Small intestine (tissue), 7 donors: ENCODE results near the gene EFTUD2. TPM values are rescaled to one million over a fixed set of nuclear protein-coding genes. Genes with fewer than 3 reads are reported as not detected.
A peak's percentile ranks its signal among the peaks of the same experiment; 100 is the strongest.

ENCODE experiments used
- DNase-seq, 2 donors: peaks; one replicate each; pipeline versions ENCODE4 v3.0.0 to v3.0.0-alpha.2; 2013
- FAIRE-seq: peaks from 2 replicates; lab custom pipeline; 2012; peaks lifted over from hg19 to GRCh38; lab: Jason Lieb, UNC
- H3K27ac ChIP-seq, 3 donors: one replicate each; pipeline ENCODE4 v1.5.1; 2013; ENCODE audit warnings: low read length in 2 of 3, mild to moderate bottlenecking in 2 of 3, control low read depth in 1 of 3, inconsistent platforms in 1 of 3, low read depth in 1 of 3, moderate library complexity in 1 of 3
- H3K27me3 ChIP-seq, 3 donors: one replicate each; pipeline ENCODE4 v1.6.1; 2013; ENCODE audit warnings: low read length in 3 of 3, inconsistent platforms in 1 of 3; ENCODE audit not compliant: control insufficient read depth in 3 of 3, insufficient read depth in 3 of 3
- H3K36me3 ChIP-seq, 3 donors: one replicate each; pipeline ENCODE4 v1.6.1; 2013; ENCODE audit warnings: low read length in 3 of 3, inconsistent platforms in 1 of 3, low read depth in 1 of 3, mild to moderate bottlenecking in 1 of 3, moderate library complexity in 1 of 3; ENCODE audit not compliant: control insufficient read depth in 3 of 3, insufficient read depth in 2 of 3
- H3K4me1 ChIP-seq, 3 donors: one replicate each; pipeline ENCODE4 v1.6.1; 2013; ENCODE audit warnings: low read length in 2 of 3, inconsistent platforms in 1 of 3, low read depth in 1 of 3, mild to moderate bottlenecking in 1 of 3, moderate library complexity in 1 of 3; ENCODE audit not compliant: control insufficient read depth in 3 of 3, insufficient read depth in 2 of 3
- H3K4me3 ChIP-seq, 3 donors: one replicate each; pipeline ENCODE4 v1.5.1; 2013; ENCODE audit warnings: low read length in 3 of 3, control low read depth in 1 of 3, inconsistent platforms in 1 of 3, low read depth in 1 of 3, mild to moderate bottlenecking in 1 of 3, moderate library complexity in 1 of 3
- H3K9me3 ChIP-seq, 2 donors: one replicate each; pipeline ENCODE4 v1.6.1; 2013; ENCODE audit warnings: low read depth in 1 of 2, low read length in 1 of 2; ENCODE audit not compliant: control insufficient read depth in 2 of 2, insufficient read depth in 1 of 2
- WGBS, 3 donors: extraction: QIAGEN DNeasy Blood & Tissue Kit; methylation state at CpG; one replicate each; pipeline ENCODE4 v1.1.7; 2013; 5-methylcytosine and 5-hydroxymethylcytosine counted together
- polyA plus RNA-seq, 4 donors: library from polyadenylated mRNA; stranded (reverse) in 3 of 4; unstranded in 1 of 4; fragments of 200-250 nt in 3 of 4; fragments of 120-200 nt in 1 of 4; gene quantifications; one replicate each; pipeline versions ENCODE4 v1.2.1 to v1.2.3, GENCODE V29; 2013
- donor health status: healthy with polysubstance abuse.
- donor health status: control.
- donor health status: control.
- donor health status: Bipolar disorder and iron deficiency.
- donor health status: healthy.

The EFTUD2 gene
- polyA plus RNA-seq, 4 donors: 19.9 to 71.2 (median 33.8) TPM

DNA sequence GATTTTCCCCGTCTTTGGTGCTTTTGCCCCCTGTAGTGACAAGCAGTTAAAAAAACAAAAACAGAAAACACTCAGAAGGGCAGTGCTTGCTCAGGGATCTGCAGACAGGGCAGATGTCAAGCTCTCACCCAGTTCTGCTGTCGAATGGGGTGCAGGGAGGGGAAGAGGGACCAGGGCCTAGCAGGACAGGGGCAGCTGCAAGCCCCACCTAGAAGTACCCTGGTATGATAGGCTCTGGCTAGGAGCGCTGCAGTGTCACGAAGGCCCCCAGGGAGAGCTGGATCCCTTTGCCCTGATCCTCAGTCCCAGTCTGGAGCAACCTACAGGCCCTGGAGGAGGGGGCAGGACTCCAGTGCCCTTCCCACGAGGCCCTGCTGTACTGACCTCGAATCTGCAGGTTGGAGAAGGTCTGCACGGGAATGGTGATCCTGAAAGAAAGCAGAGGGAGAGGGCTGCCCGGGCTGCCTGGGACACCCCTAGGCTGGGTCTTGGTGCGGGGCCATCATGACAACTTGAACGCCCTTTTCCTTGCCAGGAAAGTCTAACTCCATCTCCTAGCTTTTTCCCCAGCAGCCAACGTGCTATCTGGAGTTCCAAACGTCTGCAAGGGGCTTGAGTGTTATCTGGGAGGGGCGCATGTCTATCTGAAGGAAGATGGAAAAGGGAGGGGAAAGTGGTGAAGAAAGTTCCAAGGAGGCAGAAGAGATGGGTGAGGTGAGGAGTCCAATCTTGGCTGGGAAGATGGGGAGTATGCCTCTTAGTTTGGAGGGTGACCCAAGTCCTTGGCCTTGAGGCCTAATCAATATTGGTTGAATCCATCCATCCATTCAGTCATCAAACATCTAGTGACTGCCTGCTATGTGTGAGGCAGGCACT lies 11.2 kb upstream of the EFTUD2 start:
- Histone ChIP-seq H3K27me3 (peaks cover 0 to 21% (median 0%) of the 10 kb centered on the region in 3 donors), H3K4me3 (no peak overlapping the region), H3K9me3 (no peaks in the 10 kb centered on the region), H3K4me1 (peaks cover 0 to 30% (median 6%) of the 10 kb centered on the region in 3 donors), H3K27ac (no peak overlapping the region), H3K36me3 (no peaks in the 10 kb centered on the region)
- FAIRE-seq (no peak), DNase-seq (no peak)
- WGBS, 3 donors: 80 to 88% (median 87%) methylated on average over 12 to 13 of the region's 13 CpGs

DNA sequence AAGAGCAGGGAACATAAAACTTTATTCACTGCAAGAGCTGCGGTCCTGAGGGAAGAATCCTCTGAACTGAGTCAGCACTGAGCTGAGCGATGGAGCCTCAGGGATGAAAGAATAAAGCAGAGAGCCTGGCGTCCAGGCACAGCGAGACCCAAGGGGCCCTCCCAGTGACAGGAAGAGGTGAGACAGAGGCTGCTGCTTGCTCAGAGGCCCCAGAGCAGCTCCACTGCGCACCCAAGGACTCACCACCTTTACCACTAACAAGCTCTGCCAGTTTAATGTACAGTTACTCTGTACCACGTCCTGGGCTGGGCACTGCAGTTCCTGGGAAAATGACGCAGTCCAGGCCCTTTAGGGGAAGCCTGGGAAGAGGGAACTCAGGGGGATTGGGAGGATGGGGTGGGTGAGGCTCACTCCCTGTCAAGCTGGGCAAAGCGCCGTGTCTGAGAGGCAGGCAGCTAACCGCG lies 10.5 kb upstream of the EFTUD2 start:
- H3K27ac ChIP-seq: no peak overlapping the region
- 80 to 81% (median 81%) methylated on average over 11 of the region's 11 CpGs for WGBS, 3 donors
- peaks cover 0 to 21% (median 0%) of the 10 kb centered on the region in 3 donors for H3K27me3 ChIP-seq
- H3K4me1 ChIP-seq: peaks cover 0 to 37% (median 9%) of the 10 kb centered on the region in 3 donors
- H3K4me3 ChIP-seq: no peak overlapping the region
- FAIRE-seq (no peak), DNase-seq (no peak)
- no peaks in the 10 kb centered on the region for H3K36me3 ChIP-seq
- H3K9me3 ChIP-seq: no peaks in the 10 kb centered on the region

DNA sequence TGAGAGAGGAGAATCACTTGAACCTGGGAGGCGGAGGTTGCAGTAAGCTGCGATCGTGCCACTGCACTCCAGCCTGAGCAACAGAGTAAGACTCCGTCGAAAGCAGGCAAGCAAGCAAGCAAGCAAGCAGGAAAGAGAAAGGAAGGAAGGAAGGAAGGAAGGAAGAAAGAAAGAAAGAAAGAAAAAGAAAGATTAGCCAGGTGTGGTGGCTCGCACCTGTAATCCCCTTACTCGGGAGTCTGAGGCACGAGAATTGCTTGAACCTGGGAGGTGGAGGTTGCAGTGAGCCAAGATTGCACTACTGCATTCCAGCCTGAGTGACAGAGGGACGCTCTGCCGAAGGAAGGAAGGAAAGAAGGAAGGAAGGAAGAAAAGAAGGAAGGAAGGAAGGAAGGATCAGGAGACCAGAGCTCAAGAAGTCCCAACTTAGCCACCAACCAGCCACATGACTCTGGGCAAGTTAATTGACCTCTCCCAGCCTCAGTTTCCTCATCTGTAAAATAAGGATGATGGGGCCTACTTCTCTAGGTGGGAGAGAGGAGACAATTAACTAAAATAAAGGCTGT lies 9.6 kb upstream of the EFTUD2 start:
- H3K4me3 ChIP-seq: no peak overlapping the region
- H3K9me3 ChIP-seq: no peaks in the 10 kb centered on the region
- peaks cover 0 to 4% (median 0%) of the 10 kb centered on the region in 3 donors for H3K36me3 ChIP-seq
- H3K4me1 ChIP-seq: peaks cover 0 to 41% (median 10%) of the 10 kb centered on the region in 3 donors
- no peak overlapping the region for H3K27ac ChIP-seq
- H3K27me3 ChIP-seq: peaks cover 0 to 21% (median 0%) of the 10 kb centered on the region in 3 donors
- 83 to 93% (median 89%) methylated on average over 10 of the region's 10 CpGs for WGBS, 3 donors
- DNase-seq: no peak
- FAIRE-seq: no peak

DNA sequence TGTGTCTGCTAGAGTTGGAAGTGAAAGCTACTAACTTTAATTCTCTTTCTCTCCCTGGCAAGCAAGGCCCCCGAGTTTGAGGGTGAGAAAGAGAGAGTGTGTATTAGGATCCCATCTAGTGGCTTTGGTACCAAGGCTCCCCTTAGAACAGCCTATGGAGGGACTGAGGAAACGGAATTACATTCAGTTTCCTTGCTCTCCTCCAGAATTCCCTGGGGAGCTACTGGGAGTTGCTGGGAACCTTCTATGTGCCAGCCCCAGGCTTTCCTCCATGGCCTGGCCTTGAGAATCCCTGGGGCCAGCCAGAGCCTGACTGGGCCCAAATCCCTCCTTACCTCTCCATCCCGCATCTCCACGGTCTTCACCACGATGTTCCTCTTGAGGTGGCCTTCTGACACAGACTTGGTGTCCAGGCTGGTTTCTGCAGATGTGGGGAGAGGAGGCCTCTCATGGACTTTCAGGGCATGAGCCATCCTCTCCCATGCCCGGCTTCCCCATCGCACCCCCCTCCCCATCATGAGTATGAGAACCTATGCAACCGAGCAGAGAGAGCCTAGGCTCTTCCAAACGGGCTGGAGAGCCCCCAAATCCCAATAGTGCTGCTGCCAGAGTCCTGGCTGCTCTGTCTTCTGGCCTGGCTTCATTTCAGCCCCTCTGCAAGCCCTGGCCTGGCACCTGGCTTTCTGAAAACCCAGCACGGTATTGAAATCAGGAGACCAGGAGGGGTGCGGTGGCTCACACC lies 8.7 kb upstream of the EFTUD2 start:
- H3K4me3 ChIP-seq: no peak overlapping the region
- H3K27me3 ChIP-seq: peaks cover 0 to 15% (median 0%) of the 10 kb centered on the region in 3 donors
- no peaks in the 10 kb centered on the region for H3K9me3 ChIP-seq
- DNase-seq: no peak
- WGBS, 3 donors: 86 to 91% (median 89%) methylated on average over 11 of the region's 11 CpGs
- H3K36me3 ChIP-seq: peaks cover 0 to 4% (median 0%) of the 10 kb centered on the region in 3 donors
- no peak overlapping the region for H3K27ac ChIP-seq
- FAIRE-seq: no peak
- peaks cover 0 to 41% (median 10%) of the 10 kb centered on the region in 3 donors for H3K4me1 ChIP-seq

- H3K27me3 ChIP-seq: peaks cover 0 to 11% (median 0%) of the 10 kb centered on the region in 3 donors
- DNase-seq (peak in 1 of 2 donors; percentile 14), FAIRE-seq (no peak)
These were observed 7.8 kb upstream of the EFTUD2 start for GRCh38 chr17:44906763-44907728.

DNA sequence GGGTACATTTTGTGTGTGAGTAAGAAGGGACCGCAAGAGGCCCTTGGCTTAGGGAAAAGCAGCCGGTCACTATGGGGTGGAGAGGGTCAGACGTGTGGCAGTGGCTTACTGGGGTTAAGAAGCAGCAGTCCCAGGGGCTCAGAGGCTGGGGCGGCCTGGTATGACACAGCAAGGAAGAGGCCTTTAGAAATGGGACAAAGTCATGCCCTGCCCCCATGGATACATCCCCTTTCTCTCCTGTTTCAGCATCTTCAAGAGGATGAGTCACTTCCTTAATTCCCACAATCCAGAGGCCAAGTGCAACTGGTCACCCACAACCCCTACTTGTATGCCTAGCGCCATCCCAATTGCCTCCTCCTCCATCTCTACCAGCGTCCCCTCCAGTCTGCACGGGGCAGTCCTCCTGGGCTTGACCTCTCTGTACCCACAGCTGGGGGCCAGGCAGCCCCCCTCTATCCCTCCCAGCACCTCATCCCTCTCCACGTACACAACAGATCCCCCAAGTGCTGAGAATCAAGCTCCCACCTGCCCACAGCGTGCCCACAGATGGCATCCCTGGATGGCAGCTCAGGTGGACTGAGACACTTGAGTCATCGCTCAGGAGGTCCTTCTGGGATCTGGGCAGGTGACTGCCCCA lies 6.9 kb upstream of the EFTUD2 start:
- Histone ChIP-seq H3K4me3 (no peak overlapping the region), H3K9me3 (no peaks in the 10 kb centered on the region), H3K27me3 (peaks cover 0 to 3% (median 0%) of the 10 kb centered on the region in 3 donors), H3K27ac (peak overlapping the region; percentile 73 to 82 (median 75)), H3K4me1 (peaks cover 0 to 35% (median 10%) of the 10 kb centered on the region in 3 donors), H3K36me3 (peaks cover 0 to 14% (median 0%) of the 10 kb centered on the region in 3 donors)
- WGBS, 3 donors: 75 to 77% (median 75%) methylated on average over 10 of the region's 10 CpGs
- FAIRE-seq (no peak), DNase-seq (no peak)

More at GRCh38 chr17:44906763-44907728, 7.8 kb upstream of the EFTUD2 start:
- Histone ChIP-seq H3K9me3 (no peaks in the 10 kb centered on the region), H3K36me3 (peaks cover 0 to 11% (median 0%) of the 10 kb centered on the region in 3 donors), H3K4me3 (no peak overlapping the region), H3K27ac (peak overlapping the region in 1 of 3 donors; percentile 82), H3K4me1 (peaks cover 0 to 41% (median 10%) of the 10 kb centered on the region in 3 donors)
- 69 to 79% (median 77%) methylated on average over 15 to 18 of the region's 18 CpGs for WGBS, 3 donors
